ENCODE data around the gene RMND1. TPM values are rescaled to one million over a fixed set of nuclear protein-coding genes. Genes with fewer than 3 reads are reported as not detected.

RMND1 gene
- total and polyA plus RNA-seq, 2 of the 13 experiments (the other 11 are each of a cell fraction or from before 2014, with no cell fraction given), result 34.0 to 72.5 TPM

DNA sequence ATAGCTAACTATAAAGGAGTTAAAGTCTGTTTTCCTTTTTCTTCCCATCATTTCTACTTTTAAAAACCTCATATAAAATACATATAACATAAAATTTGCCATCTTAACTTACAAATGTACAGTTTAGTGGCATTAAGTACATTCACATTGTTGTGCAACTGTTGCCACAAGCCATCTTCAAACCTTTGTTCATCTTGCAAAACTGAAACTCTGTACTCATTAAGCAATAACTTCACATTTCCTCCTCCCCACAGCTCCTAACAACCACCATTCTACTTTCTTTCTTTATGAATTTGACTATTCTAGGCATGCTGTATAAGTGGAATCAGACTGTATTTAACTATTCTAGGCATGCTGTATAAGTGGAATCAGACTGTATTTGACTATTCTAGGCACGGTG, 46.4 kb upstream of the RMND1 start (continued):
- TF ChIP-seq, protein P1, sequence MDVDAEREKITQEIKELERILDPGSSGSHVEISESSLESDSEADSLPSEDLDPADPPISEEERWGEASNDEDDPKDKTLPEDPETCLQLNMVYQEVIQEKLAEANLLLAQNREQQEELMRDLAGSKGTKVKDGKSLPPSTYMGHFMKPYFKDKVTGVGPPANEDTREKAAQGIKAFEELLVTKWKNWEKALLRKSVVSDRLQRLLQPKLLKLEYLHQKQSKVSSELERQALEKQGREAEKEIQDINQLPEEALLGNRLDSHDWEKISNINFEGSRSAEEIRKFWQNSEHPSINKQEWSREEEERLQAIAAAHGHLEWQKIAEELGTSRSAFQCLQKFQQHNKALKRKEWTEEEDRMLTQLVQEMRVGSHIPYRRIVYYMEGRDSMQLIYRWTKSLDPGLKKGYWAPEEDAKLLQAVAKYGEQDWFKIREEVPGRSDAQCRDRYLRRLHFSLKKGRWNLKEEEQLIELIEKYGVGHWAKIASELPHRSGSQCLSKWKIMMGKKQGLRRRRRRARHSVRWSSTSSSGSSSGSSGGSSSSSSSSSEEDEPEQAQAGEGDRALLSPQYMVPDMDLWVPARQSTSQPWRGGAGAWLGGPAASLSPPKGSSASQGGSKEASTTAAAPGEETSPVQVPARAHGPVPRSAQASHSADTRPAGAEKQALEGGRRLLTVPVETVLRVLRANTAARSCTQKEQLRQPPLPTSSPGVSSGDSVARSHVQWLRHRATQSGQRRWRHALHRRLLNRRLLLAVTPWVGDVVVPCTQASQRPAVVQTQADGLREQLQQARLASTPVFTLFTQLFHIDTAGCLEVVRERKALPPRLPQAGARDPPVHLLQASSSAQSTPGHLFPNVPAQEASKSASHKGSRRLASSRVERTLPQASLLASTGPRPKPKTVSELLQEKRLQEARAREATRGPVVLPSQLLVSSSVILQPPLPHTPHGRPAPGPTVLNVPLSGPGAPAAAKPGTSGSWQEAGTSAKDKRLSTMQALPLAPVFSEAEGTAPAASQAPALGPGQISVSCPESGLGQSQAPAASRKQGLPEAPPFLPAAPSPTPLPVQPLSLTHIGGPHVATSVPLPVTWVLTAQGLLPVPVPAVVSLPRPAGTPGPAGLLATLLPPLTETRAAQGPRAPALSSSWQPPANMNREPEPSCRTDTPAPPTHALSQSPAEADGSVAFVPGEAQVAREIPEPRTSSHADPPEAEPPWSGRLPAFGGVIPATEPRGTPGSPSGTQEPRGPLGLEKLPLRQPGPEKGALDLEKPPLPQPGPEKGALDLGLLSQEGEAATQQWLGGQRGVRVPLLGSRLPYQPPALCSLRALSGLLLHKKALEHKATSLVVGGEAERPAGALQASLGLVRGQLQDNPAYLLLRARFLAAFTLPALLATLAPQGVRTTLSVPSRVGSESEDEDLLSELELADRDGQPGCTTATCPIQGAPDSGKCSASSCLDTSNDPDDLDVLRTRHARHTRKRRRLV (CRISPR knock-in tag; IDR thresholded peaks at IDR 0.05), result no peak
- TF ChIP-seq, protein P2, sequence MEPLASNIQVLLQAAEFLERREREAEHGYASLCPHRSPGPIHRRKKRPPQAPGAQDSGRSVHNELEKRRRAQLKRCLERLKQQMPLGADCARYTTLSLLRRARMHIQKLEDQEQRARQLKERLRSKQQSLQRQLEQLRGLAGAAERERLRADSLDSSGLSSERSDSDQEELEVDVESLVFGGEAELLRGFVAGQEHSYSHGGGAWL (CRISPR knock-in tag; IDR thresholded peaks at IDR 0.05), result no peak
- TF ChIP-seq BRD4 (CRISPR knock-in tag; IDR thresholded peaks at IDR 0.05) (no peak), ZNF589 (CRISPR knock-in tag; conservative IDR thresholded peaks at IDR 0.05) (no peak), HOXA7 (CRISPR knock-in tag; IDR thresholded peaks at IDR 0.05) (no peak), ZNF207 (IDR thresholded peaks at IDR 0.05; ENCODE audit: borderline replicate concordance) (no peak), ZSCAN30 (CRISPR knock-in tag; IDR thresholded peaks at IDR 0.05) (no peak), ZMYM3 (CRISPR knock-in tag; IDR thresholded peaks at IDR 0.05) (no peak), POGZ (CRISPR knock-in tag; IDR thresholded peaks at IDR 0.05) (peak; percentile 34; the same call in 1 of the 2 replicates), SOX13 (IDR thresholded peaks at IDR 0.05) (peak; percentile 79; the same call in 1 of the 2 replicates), SOX13 (CRISPR knock-in tag; conservative IDR thresholded peaks at IDR 0.05 in 1 of 2, IDR thresholded peaks at IDR 0.05 in 1 of 2) (peak in 1 of 2 experiments; percentile 95; a peak in 2 of 4 replicates), ZNF792 (CRISPR knock-in tag; IDR thresholded peaks at IDR 0.05) (no peak), ZFP90 (CRISPR knock-in tag; IDR thresholded peaks at IDR 0.05; ENCODE audit: borderline replicate concordance) (no peak), ZSCAN9 (CRISPR knock-in tag; IDR thresholded peaks at IDR 0.05; ENCODE audit: borderline replicate concordance) (no peak; the same call in 1 of the 2 replicates), ZNF331 (CRISPR knock-in tag; IDR thresholded peaks at IDR 0.05) (peak; percentile 64; the same call in 1 of the 2 replicates), GPN1 (CRISPR knock-in tag; IDR thresholded peaks at IDR 0.05; ENCODE audit: borderline replicate concordance) (no peak), ISX (CRISPR knock-in tag; conservative IDR thresholded peaks at IDR 0.05) (no peak)
- TF ChIP-seq, protein P3, sequence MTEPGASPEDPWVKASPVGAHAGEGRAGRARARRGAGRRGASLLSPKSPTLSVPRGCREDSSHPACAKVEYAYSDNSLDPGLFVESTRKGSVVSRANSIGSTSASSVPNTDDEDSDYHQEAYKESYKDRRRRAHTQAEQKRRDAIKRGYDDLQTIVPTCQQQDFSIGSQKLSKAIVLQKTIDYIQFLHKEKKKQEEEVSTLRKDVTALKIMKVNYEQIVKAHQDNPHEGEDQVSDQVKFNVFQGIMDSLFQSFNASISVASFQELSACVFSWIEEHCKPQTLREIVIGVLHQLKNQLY (CRISPR knock-in tag; IDR thresholded peaks at IDR 0.05), result no peak
- TF ChIP-seq, protein P4, sequence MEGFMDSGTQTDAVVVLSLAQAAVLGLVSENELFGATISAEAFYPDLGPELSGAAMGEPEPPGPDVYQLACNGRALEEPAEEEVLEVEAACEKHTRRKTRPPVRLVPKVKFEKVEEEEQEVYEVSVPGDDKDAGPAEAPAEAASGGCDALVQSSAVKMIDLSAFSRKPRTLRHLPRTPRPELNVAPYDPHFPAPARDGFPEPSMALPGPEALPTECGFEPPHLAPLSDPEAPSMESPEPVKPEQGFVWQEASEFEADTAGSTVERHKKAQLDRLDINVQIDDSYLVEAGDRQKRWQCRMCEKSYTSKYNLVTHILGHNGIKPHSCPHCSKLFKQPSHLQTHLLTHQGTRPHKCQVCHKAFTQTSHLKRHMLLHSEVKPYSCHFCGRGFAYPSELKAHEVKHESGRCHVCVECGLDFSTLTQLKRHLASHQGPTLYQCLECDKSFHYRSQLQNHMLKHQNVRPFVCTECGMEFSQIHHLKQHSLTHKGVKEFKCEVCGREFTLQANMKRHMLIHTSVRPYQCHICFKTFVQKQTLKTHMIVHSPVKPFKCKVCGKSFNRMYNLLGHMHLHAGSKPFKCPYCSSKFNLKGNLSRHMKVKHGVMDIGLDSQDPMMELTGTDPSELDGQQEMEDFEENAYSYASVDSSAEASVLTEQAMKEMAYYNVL (CRISPR knock-in tag; IDR thresholded peaks at IDR 0.05; ENCODE audit: borderline replicate concordance), result 0 out of 2 replicates have a peak, but pooled peaks have one; percentile 31

All from HepG2 (cell line).